GM12878 (cell line): ENCODE data around the gene OR4D6. TPM values are rescaled to one million over a fixed set of nuclear protein-coding genes. Genes with fewer than 3 reads are reported as not detected.

Experiments
- ATAC-seq: fragments of 200-7000 bp; cut with Tn5 transposase; 3 replicates; pipeline ENCODE4 v1.9.1; 2020; ENCODE audit warnings: mild to moderate bottlenecking, moderate library complexity
- BruUV-seq: library from RNA; stranded (reverse); fragments of 400-500 nt; replicated peaks from 2 replicates; lab custom pipeline; 2021; lab: Mats Ljungman, UMichigan
- CTCF ChIA-PET: fragments of 300-600 bp; sonication (Branson Sonifier 250); formaldehyde crosslinking; extraction: SDS; loops from one replicate; lab custom pipeline; 2021; ENCODE audit warnings: inconsistent platforms; lab: Yijun Ruan, JAX
- POLR2A ChIA-PET: fragments of 350-600 bp; formaldehyde crosslinking; extraction: SDS; loops from one replicate; lab custom pipeline; 2021; ENCODE audit warnings: inconsistent platforms; lab: Charles Lee
- RAD21 ChIA-PET: fragments of 300-600 bp; sonication (Branson Sonifier 250); formaldehyde crosslinking; loops from one replicate; lab custom pipeline; 2023; ENCODE audit warnings: antibody characterized with exemption; ENCODE audit not compliant: unreplicated experiment; lab: Charles Lee
- SMC1A ChIA-PET: fragments of 300-600 bp; sonication (Branson Sonifier 250); formaldehyde crosslinking; loops from one replicate; lab custom pipeline; 2023; ENCODE audit not compliant: unreplicated experiment, uncharacterized antibody; lab: Charles Lee
- DNase-seq: peaks from one replicate; pipeline ENCODE4 v3.0.0-alpha.2; 2011; ENCODE audit warnings: low read depth, low spot score
- FAIRE-seq: peaks from 3 replicates; lab custom pipeline; 2011; peaks lifted over from hg19 to GRCh38; lab: Jason Lieb, UNC
- H2AFZ ChIP-seq: 2 replicates; pipeline ENCODE4 v1.6.0; 2011; ENCODE audit warnings: low read depth, low read length, control low read depth; ENCODE audit not compliant: control insufficient read depth
- H3K27ac ChIP-seq: 2 replicates; pipeline ENCODE4 v1.5.1; 2011; ENCODE audit warnings: control low read depth; ENCODE audit not compliant: control insufficient read depth, insufficient read depth
- H3K27me3 ChIP-seq, 2 experiments: replicated peaks in 1 of 2; 2 replicates each; pipeline versions ENCODE4 v1.6.0 to v1.6.1; 2011; ENCODE audit warnings: low read length in 1 of 2; ENCODE audit not compliant: control insufficient read depth in 2 of 2, insufficient read depth in 2 of 2
- H3K36me3 ChIP-seq, 2 experiments: 2 replicates each; pipeline ENCODE4 v1.5.1; 2011; ENCODE audit warnings: low read length in 1 of 2; ENCODE audit not compliant: control insufficient read depth in 2 of 2, insufficient read depth in 2 of 2
- H3K4me1 ChIP-seq: 2 replicates; pipeline ENCODE4 v1.6.1; 2011; ENCODE audit warnings: mild to moderate bottlenecking, low read length, moderate library complexity, mixed read lengths; ENCODE audit not compliant: control insufficient read depth, insufficient read depth
- H3K4me2 ChIP-seq: 2 replicates; pipeline ENCODE4 v1.6.0; 2011; ENCODE audit warnings: control low read depth; ENCODE audit not compliant: control insufficient read depth, insufficient read depth
- H3K4me3 ChIP-seq: fragments of 200-600 bp; sonication (generic); 2 replicates; pipeline ENCODE4 v1.5.1; 2016
- H3K79me2 ChIP-seq: 2 replicates; pipeline ENCODE4 v1.6.0; 2011; ENCODE audit warnings: low read length; ENCODE audit not compliant: control insufficient read depth, insufficient read depth
- H3K9ac ChIP-seq: 2 replicates; pipeline ENCODE4 v1.8.0; 2011; ENCODE audit warnings: low read length, control low read depth, mixed read lengths; ENCODE audit not compliant: control insufficient read depth, insufficient read depth
- H3K9me3 ChIP-seq: replicated peaks from 3 replicates; pipeline ENCODE4 v1.5.1; 2011; ENCODE audit warnings: mild to moderate bottlenecking, low read length; ENCODE audit not compliant: control insufficient read depth, insufficient read depth
- H4K20me1 ChIP-seq: 2 replicates; pipeline ENCODE4 v1.6.0; 2011; ENCODE audit not compliant: control insufficient read depth, insufficient read depth
- CBX5 ChIP-seq: sonication (generic); IDR thresholded peaks from 2 replicates; pipeline ENCODE4 v1.6.1; 2016; ENCODE audit warnings: low read depth, moderate library complexity, mild to moderate bottlenecking, inconsistent platforms
- FOXM1 ChIP-seq: IDR thresholded peaks from 2 replicates; pipeline ENCODE4 v1.6.1; 2012; ENCODE audit warnings: low read depth, mild to moderate bottlenecking, inconsistent platforms, low read length, moderate library complexity
- GABPA ChIP-seq: IDR thresholded peaks from 2 replicates; pipeline ENCODE4 v1.6.1; 2014; ENCODE audit warnings: antibody characterized with exemption, low read depth, mild to moderate bottlenecking, inconsistent platforms
- IKZF2 ChIP-seq, 2 experiments: fragments of 450-650 bp; IDR thresholded peaks; 2 replicates each; pipeline ENCODE4 v1.6.1; 2017; ENCODE audit warnings: mild to moderate bottlenecking in 2 of 2, moderate library complexity in 2 of 2
- KLF5 ChIP-seq: fragments of 450-650 bp; IDR thresholded peaks from 2 replicates; pipeline ENCODE4 v1.6.1; 2014; ENCODE audit warnings: mild to moderate bottlenecking; ENCODE audit not compliant: partially characterized antibody
- MAX ChIP-seq: IDR thresholded peaks from 2 replicates; pipeline ENCODE4 v1.6.1; 2012; ENCODE audit warnings: low read depth, low read length, improper control_type of control experiment
- MXI1 ChIP-seq: fragments of 150-350 bp; IDR thresholded peaks from 2 replicates; pipeline ENCODE4 v1.6.1; 2011; ENCODE audit warnings: low read depth, mild to moderate bottlenecking, inconsistent platforms, low read length, improper control_type of control experiment
- PRDM15 ChIP-seq: fragments of 450-650 bp; formaldehyde crosslinking; IDR thresholded peaks from 2 replicates; pipeline ENCODE4 v1.4.0; 2020; ENCODE audit warnings: mild to moderate bottlenecking, moderate library complexity
- REST ChIP-seq: IDR thresholded peaks from 2 replicates; pipeline ENCODE4 v1.6.1; 2012; ENCODE audit warnings: mild to moderate bottlenecking, low read depth, low read length
- RUNX3 ChIP-seq: IDR thresholded peaks from 2 replicates; pipeline ENCODE4 v1.6.1; 2012; ENCODE audit warnings: low read length, inconsistent platforms
- TBL1XR1 ChIP-seq: IDR thresholded peaks from 2 replicates; pipeline ENCODE4 v1.6.1; 2012; ENCODE audit warnings: low read depth, low read length, improper control_type of control experiment
- ZSCAN29 ChIP-seq: fragments of 450-650 bp; IDR thresholded peaks from 2 replicates; pipeline ENCODE4 v1.6.1; 2017; ENCODE audit warnings: mild to moderate bottlenecking, moderate library complexity
- in situ Hi-C: fragments of 300-500 bp; cut with MboI; formaldehyde crosslinking; loops from 9 replicates; pipeline ENCODE4 v1.14.3; 2018; ENCODE audit warnings: mixed read lengths
- intact Hi-C: fragments of 100-400 bp; cut with micrococcal nuclease; formaldehyde crosslinking; loops from one replicate; pipeline ENCODE4 v1.14.2; 2022; ENCODE audit not compliant: unreplicated experiment
- polyA plus RNA-seq, 11 experiments: library from polyadenylated mRNA; depleted of rRNA in 4 of 11; unstranded in 6 of 11; stranded (reverse) in 5 of 11; fragments of >200 nt; fragmentation: Nextera tagmentation in 4 of 11; fragmentation: Illumina TruSeq in 1 of 11; extraction: Ambion mirVana in 4 of 11; extraction: Trizol in 1 of 11; gene quantifications; 1 replicate in 1 of 11; 2 replicates in 10 of 11; pipeline versions ENCODE4 v1.2.1 to v1.2.3, GENCODE V29; 2011 to 2016; ENCODE audit warnings: inconsistent platforms in 2 of 11, missing spikeins in 2 of 11, low read depth in 1 of 11
- total RNA-seq, 4 experiments: library from RNA; depleted of rRNA in 3 of 4; stranded (reverse); fragments of >200 nt in 3 of 4; fragmentation: Illumina TruSeq in 1 of 4; extraction: Trizol in 1 of 4; gene quantifications; 2 replicates each; pipeline versions ENCODE4 v1.2.1 to v1.2.3, GENCODE V29; 2013 to 2021
- TF ChIP-seq, protein P1 (sequence below): IDR thresholded peaks from 2 replicates; pipeline ENCODE4 v1.6.1; 2011; ENCODE audit warnings: borderline replicate concordance, low read depth, mild to moderate bottlenecking, moderate library complexity, low read length; ENCODE audit not compliant: insufficient read depth, poor library complexity, severe bottlenecking

OR4D6 gene
- total and polyA plus RNA-seq, 10 of the 15 experiments (the other 5 are each of a cell fraction or from before 2014, with no cell fraction given): not detected

DNA sequence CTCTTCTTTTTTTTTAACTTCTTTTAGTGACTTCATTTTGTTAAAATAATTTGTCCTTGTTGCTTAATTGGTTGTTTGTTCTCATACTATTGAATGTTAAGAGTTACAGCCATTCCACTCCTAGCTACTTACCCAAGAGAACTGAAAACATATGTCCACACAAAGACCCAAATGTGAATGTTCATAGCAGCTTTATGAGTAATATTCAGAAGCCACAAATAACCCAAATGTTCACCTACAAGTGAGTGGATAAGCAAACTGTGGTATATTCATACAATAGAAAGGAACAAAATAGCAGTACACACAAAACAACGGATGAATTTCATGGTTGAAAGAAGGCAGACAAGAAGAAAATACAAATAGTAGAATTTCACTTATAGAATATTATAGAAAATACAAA lies 45.2 kb downstream of the OR4D6 start (continued):
- TF ChIP-seq, protein P1, sequence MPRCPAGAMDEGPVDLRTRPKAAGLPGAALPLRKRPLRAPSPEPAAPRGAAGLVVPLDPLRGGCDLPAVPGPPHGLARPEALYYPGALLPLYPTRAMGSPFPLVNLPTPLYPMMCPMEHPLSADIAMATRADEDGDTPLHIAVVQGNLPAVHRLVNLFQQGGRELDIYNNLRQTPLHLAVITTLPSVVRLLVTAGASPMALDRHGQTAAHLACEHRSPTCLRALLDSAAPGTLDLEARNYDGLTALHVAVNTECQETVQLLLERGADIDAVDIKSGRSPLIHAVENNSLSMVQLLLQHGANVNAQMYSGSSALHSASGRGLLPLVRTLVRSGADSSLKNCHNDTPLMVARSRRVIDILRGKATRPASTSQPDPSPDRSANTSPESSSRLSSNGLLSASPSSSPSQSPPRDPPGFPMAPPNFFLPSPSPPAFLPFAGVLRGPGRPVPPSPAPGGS: peak; percentile 27
- TF ChIP-seq MXI1 (no peak), GABPA (0 out of 2 replicates have a peak, but pooled peaks have one; percentile 21), RUNX3 (peak; percentile 92), REST (no peak), ZSCAN29 (no peak), FOXM1 (0 out of 2 replicates have a peak, but pooled peaks have one; percentile 25)

GRCh38 chr11:59503276-59503675 lies 46.5 kb downstream of the OR4D6 start, which contains the start of gene OR4D11:
OR4D11 (plus strand) TSS chr11:59503576; CDS start chr11:59503576, 0 bp downstream.
- no peaks in the 10 kb centered on the region for H3K79me2 ChIP-seq
- peaks cover 1% of the 10 kb centered on the region; the same call in 1 of the 3 replicates for H3K9me3 ChIP-seq
- no peaks in the 10 kb centered on the region; a peak in 1 of 4 replicates for H3K27me3 ChIP-seq
- FAIRE-seq (no peak), ATAC-seq (no peak), DNase-seq (no peak)
- no peaks in the 10 kb centered on the region for H4K20me1 ChIP-seq
- no peaks in the 10 kb centered on the region for H3K36me3 ChIP-seq
- ChIA-PET SMC1A (no interaction called here), RAD21 (no interaction called here), CTCF (no interaction called here), POLR2A (interaction anchor here (0.7 kb wide), 1 partner anchor 407 kb away, joined by 3 read pairs; no protein-coding TSS in a partner anchor)
- H3K27ac ChIP-seq: peak within 1 kb of the TSS; percentile 70
- no peak within 1 kb of the TSS; the same call in 1 of the 2 replicates for H2AFZ ChIP-seq
- no peak within 1 kb of the TSS for H3K4me3 ChIP-seq
- peaks cover 13% of the 10 kb centered on the region for H3K4me1 ChIP-seq
- no TSS peak for BruUV-seq
- intact Hi-C loops: no loop called here
- in situ Hi-C loops: no loop called here
- H3K9ac ChIP-seq: no peak within 1 kb of the TSS
- peak within 1 kb of the TSS; percentile 47 for H3K4me2 ChIP-seq
- no peak for TF ChIP-seq TBL1XR1
- no peak for TF ChIP-seq CBX5
- TF ChIP-seq IKZF2 (IDR thresholded peaks at IDR 0.05): no peak
- TF ChIP-seq PRDM15 (CRISPR knock-in tag): no peak
- TF ChIP-seq KLF5: no peak
- no peak for TF ChIP-seq MAX
- no peak for TF ChIP-seq FOXM1
